Upper lobe of left lung (tissue), 6 donors: ENCODE measurements around the gene MOXD1. TPM values are rescaled to one million over a fixed set of nuclear protein-coding genes. Genes with fewer than 3 reads are reported as not detected.

Source experiments
- ATAC-seq, 2 donors: fragments of 200-7000 bp; cut with Tn5 transposase; one replicate each; pipeline ENCODE4 v1.9.1; 2022; ENCODE audit warnings: mild to moderate bottlenecking in 2 of 2, moderate library complexity in 2 of 2; ENCODE audit not compliant: low FRiP score in 2 of 2
- DNase-seq, 2 donors: peaks; one replicate each; pipeline ENCODE4 v3.0.0-alpha.2; 2019 to 2020
- H3K27ac ChIP-seq, 4 donors: fragments of 200-600 bp; sonication (generic); one replicate each; pipeline ENCODE4 v1.5.1; 2016 to 2019
- H3K27me3 ChIP-seq, 4 donors: fragments of 200-600 bp; sonication (generic); one replicate each; pipeline ENCODE4 v1.5.1; 2017 to 2019
- H3K36me3 ChIP-seq, 4 donors: fragments of 200-600 bp; sonication (generic); one replicate each; pipeline ENCODE4 v1.5.1; 2016 to 2019
- H3K4me1 ChIP-seq, 4 donors: fragments of 200-600 bp; sonication (generic); one replicate each; pipeline ENCODE4 v1.5.1; 2018 to 2019
- H3K4me3 ChIP-seq, 4 donors: fragments of 200-600 bp; sonication (generic); one replicate each; pipeline ENCODE4 v1.5.1; 2017 to 2019; ENCODE audit warnings: mild to moderate bottlenecking in 2 of 4, moderate library complexity in 1 of 4
- H3K9me3 ChIP-seq, 4 donors: fragments of 200-600 bp; sonication (generic); one replicate each; pipeline ENCODE4 v1.5.1; 2018 to 2019
- CTCF ChIP-seq, 6 experiments: fragments of 450-650 bp in 4 of 6; fragments of 200-600 bp in 2 of 6; sonication (generic) in 2 of 6; IDR thresholded peaks; one replicate each; pipeline ENCODE4 v1.5.1; 2016 to 2019; ENCODE audit warnings: antibody characterized with exemption in 6 of 6
- EP300 ChIP-seq, 4 donors: sonication (generic); formaldehyde crosslinking; IDR thresholded peaks; one replicate each; pipeline ENCODE4 v1.5.1; 2017; ENCODE audit warnings: antibody characterized with exemption in 4 of 4, control low read depth in 2 of 4
- POLR2A ChIP-seq, 4 donors: fragments of 450-650 bp; IDR thresholded peaks; one replicate each; pipeline ENCODE4 v1.5.1; 2016 to 2017; ENCODE audit warnings: antibody characterized with exemption in 4 of 4, mild to moderate bottlenecking in 2 of 4
- POLR2AphosphoS5 ChIP-seq, 2 donors: sonication (generic); formaldehyde crosslinking; IDR thresholded peaks; one replicate each; pipeline ENCODE4 v1.5.1; 2017; ENCODE audit warnings: antibody characterized with exemption in 2 of 2
- WGBS, 2 donors: methylation state at CpG; one replicate each; pipeline ENCODE4 v1.1.5; 2017 to 2018; 5-methylcytosine and 5-hydroxymethylcytosine counted together
- total RNA-seq, 6 donors: library from RNA; depleted of rRNA in 4 of 6; stranded (reverse); fragments of >200 nt in 4 of 6; gene quantifications; one replicate each; pipeline versions ENCODE4 v1.1.0 to v1.2.1, GENCODE V29; 2016 to 2021
- donor health status: DM: no; HTN: no; CAD: no; lungs with moderate emphysema.
- donor health status: DM: no; HTN: yes; CAD: no; lungs with severe emphysema.

The MOXD1 gene
- total RNA-seq, 6 donors from 2014 or later: 3.5 to 24.4 (median 11.0) TPM

DNA sequence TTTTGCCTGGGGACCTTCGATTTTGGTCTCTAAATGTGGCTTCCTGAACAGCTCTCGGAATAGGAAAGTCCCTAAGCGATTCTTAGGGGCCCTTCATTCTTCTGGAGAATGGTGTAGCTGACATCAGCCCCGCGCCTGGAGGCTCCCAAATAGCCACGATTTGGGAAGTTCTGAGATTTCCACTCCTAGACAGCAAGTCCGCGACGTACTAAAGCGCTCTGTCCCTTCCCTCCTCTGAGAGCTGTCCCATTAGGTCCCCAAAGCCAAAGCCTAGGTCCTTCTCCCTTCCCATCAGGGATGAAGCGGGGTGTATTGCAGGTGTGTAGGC lies 756 bp downstream of the MOXD1 start:
- Histone ChIP-seq H3K4me3 (peak overlapping the region in 3 of 4 donors; percentile 45 to 72 (median 68)), H3K27me3 (peaks cover 0 to 16% (median 6%) of the 10 kb centered on the region in 4 donors), H3K36me3 (no peaks in the 10 kb centered on the region), H3K4me1 (peaks cover 5 to 16% (median 8%) of the 10 kb centered on the region in 4 donors), H3K9me3 (no peaks in the 10 kb centered on the region), H3K27ac (peak overlapping the region in 2 of 4 donors; percentile 68 to 76)
- WGBS, 2 donors: 22% methylated on average over 11 of the region's 11 CpGs
- DNase-seq: no peak
- TF ChIP-seq POLR2AphosphoS5 (IDR thresholded peaks at IDR 0.05): no peak
- no peak for TF ChIP-seq POLR2A (IDR thresholded peaks at IDR 0.05)
- no peak for TF ChIP-seq CTCF (IDR thresholded peaks at IDR 0.05)
- TF ChIP-seq EP300 (IDR thresholded peaks at IDR 0.05): no peak
- ATAC-seq: peak; percentile 13 to 25

GRCh38 chr6:132399376-132400074 lies 1.8 kb downstream of the MOXD1 start:
- Histone ChIP-seq H3K27me3 (peaks cover 0 to 16% (median 6%) of the 10 kb centered on the region in 4 donors), H3K27ac (no peak overlapping the region), H3K4me1 (peaks cover 5 to 16% (median 8%) of the 10 kb centered on the region in 4 donors), H3K4me3 (no peak overlapping the region), H3K36me3 (no peaks in the 10 kb centered on the region), H3K9me3 (peaks cover 0 to 8% (median 3%) of the 10 kb centered on the region in 4 donors)
- DNase-seq (no peak), ATAC-seq (no peak)
- WGBS, 2 donors: 72 to 78% methylated on average over 4 of the region's 4 CpGs
- no peak for TF ChIP-seq POLR2A (IDR thresholded peaks at IDR 0.05)
- no peak for TF ChIP-seq POLR2AphosphoS5 (IDR thresholded peaks at IDR 0.05)
- TF ChIP-seq CTCF (IDR thresholded peaks at IDR 0.05): no peak
- no peak for TF ChIP-seq EP300 (IDR thresholded peaks at IDR 0.05)

- peaks cover 0 to 9% (median 4%) of the 10 kb centered on the region in 4 donors for H3K9me3 ChIP-seq
- no peak for DNase-seq
- H3K4me3 ChIP-seq: no peak overlapping the region
- TF ChIP-seq POLR2AphosphoS5 (IDR thresholded peaks at IDR 0.05) (no peak), POLR2A (IDR thresholded peaks at IDR 0.05) (no peak), CTCF (IDR thresholded peaks at IDR 0.05) (no peak), EP300 (IDR thresholded peaks at IDR 0.05) (no peak)
- no peak for ATAC-seq
- no peaks in the 10 kb centered on the region for H3K36me3 ChIP-seq
- H3K4me1 ChIP-seq: no peaks in the 10 kb centered on the region
- no peak overlapping the region for H3K27ac ChIP-seq
- H3K27me3 ChIP-seq: no peaks in the 10 kb centered on the region
- WGBS, 2 donors: 86 to 95% methylated on average over 2 of the region's 2 CpGs
These were observed 6.2 kb downstream of the MOXD1 start for GRCh38 chr6:132395015-132395597.

DNA sequence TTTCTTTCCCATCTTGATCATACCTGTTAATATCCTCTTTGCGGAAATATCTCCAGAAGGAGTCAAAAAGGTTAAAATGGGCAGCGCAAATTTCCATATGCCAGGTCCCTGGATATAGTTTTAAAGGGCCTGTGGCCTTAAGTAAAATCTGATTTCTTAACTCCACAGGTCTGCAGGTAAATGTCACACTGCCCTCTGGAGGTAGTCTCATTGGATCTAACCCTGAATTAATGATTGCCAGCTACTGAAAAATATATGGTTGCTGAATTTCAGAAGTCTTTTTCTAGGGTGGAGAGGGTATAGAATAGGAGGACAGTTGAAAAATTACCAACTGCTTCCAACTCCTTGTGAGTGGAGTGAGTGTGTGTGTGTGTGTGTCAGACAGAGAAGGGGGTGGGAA lies 8.5 kb downstream of the MOXD1 start:
- no peaks in the 10 kb centered on the region for H3K27me3 ChIP-seq
- no peak overlapping the region for H3K4me3 ChIP-seq
- peak overlapping the region in 2 of 4 donors; percentile 21 to 26 for H3K27ac ChIP-seq
- ATAC-seq (no peak), DNase-seq (no peak)
- H3K36me3 ChIP-seq: no peaks in the 10 kb centered on the region
- 95 to 98% methylated on average over 2 of the region's 2 CpGs for WGBS, 2 donors
- TF ChIP-seq CTCF (IDR thresholded peaks at IDR 0.05) (no peak), POLR2AphosphoS5 (IDR thresholded peaks at IDR 0.05) (no peak), POLR2A (IDR thresholded peaks at IDR 0.05) (no peak), EP300 (IDR thresholded peaks at IDR 0.05) (no peak)
- H3K4me1 ChIP-seq: no peaks in the 10 kb centered on the region
- H3K9me3 ChIP-seq: peaks cover 0 to 9% (median 4%) of the 10 kb centered on the region in 4 donors
